Measurements from ENCODE around the gene EIF3A. TPM values are rescaled to one million over a fixed set of nuclear protein-coding genes. Genes with fewer than 3 reads are reported as not detected.

The EIF3A gene
- polyA plus RNA-seq, 1 donor from 2014 or later = 38.6 TPM

DNA sequence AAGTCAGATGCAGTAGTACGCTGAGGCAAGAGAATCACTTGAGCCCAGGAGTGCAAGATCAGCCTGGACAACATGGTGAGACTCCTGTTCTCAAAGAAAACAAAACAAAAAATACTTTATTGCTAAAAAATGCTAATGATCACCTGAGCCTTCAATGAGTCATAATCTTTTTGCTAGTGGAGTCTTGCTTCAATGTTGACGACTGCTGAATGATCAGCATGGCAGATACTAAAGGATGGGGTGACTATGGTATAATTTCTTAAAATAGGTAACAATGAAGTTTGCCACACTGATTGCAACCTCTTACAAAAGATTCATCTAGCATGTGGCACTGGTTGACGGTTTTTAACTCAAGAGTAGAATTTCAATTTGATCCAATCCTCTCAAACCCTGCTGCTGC is 28.8 kb downstream of the EIF3A start:
- H3K27ac ChIP-seq (ENCODE audit: low read length) = no peak overlapping the region
- H4K20me1 ChIP-seq (ENCODE audit: insufficient read depth) = no peaks in the 10 kb centered on the region
- H3K27me3 ChIP-seq (ENCODE audit: insufficient read depth, low read depth, low read length) = no peaks in the 10 kb centered on the region
- H3K79me2 ChIP-seq (replicated peaks; ENCODE audit: insufficient read depth, low read length) = peaks cover 5% of the 10 kb centered on the region
- TF ChIP-seq REST (IDR thresholded peaks at IDR 0.05; ENCODE audit: borderline replicate concordance) (no peak), SMC3 (conservative IDR thresholded peaks at IDR 0.05; ENCODE audit: poor library complexity) (no peak), EZH2 (IDR thresholded peaks at IDR 0.05; ENCODE audit: borderline replicate concordance, insufficient read depth, low read length, poor library complexity, severe bottlenecking) (no peak), TAF1 (IDR thresholded peaks at IDR 0.05; ENCODE audit: low read depth) (no peak), RAD21 (conservative IDR thresholded peaks at IDR 0.05) (no peak), MXI1 (conservative IDR thresholded peaks at IDR 0.05; ENCODE audit: poor library complexity, severe bottlenecking) (no peak), CTCF (IDR thresholded peaks at IDR 0.05; ENCODE audit: poor library complexity, severe bottlenecking) (no peak), EP300 (conservative IDR thresholded peaks at IDR 0.05; ENCODE audit: poor library complexity, severe bottlenecking) (no peak), POLR2AphosphoS5 (IDR thresholded peaks at IDR 0.05) (no peak)
- no peaks in the 10 kb centered on the region for H3K9me2 ChIP-seq (ENCODE audit: insufficient read depth, low read length)
- H3K4me3 ChIP-seq (ENCODE audit: low read length) = no peak overlapping the region
- peaks cover 13% of the 10 kb centered on the region for H3K36me3 ChIP-seq (ENCODE audit: insufficient read depth, low read length)
- H2AFZ ChIP-seq (ENCODE audit: low read depth, low read length) = no peak overlapping the region
- H3K4me2 ChIP-seq (ENCODE audit: low read length) = no peak overlapping the region
- H3K9me3 ChIP-seq (ENCODE audit: low read length) = no peaks in the 10 kb centered on the region
- no peaks in the 10 kb centered on the region for H3F3A ChIP-seq (ENCODE audit: insufficient read depth, low read length, poor library complexity, severe bottlenecking)
- no peak overlapping the region for H3K9ac ChIP-seq (ENCODE audit: low read length)

GRCh38 chr10:119049777-119050176 is 30.8 kb downstream of the EIF3A start:
- Histone ChIP-seq H3K9me3 (ENCODE audit: low read length) (no peaks in the 10 kb centered on the region), H3K4me3 (ENCODE audit: low read length) (no peak overlapping the region), H3K36me3 (ENCODE audit: insufficient read depth, low read length) (peaks cover 4% of the 10 kb centered on the region), H2AFZ (ENCODE audit: low read depth, low read length) (no peak overlapping the region), H4K20me1 (ENCODE audit: insufficient read depth) (no peaks in the 10 kb centered on the region), H3K27me3 (ENCODE audit: insufficient read depth, low read depth, low read length) (no peaks in the 10 kb centered on the region), H3K9me2 (ENCODE audit: insufficient read depth, low read length) (no peaks in the 10 kb centered on the region), H3K9ac (ENCODE audit: low read length) (no peak overlapping the region), H3K27ac (ENCODE audit: low read length) (no peak overlapping the region), H3F3A (ENCODE audit: insufficient read depth, low read length, poor library complexity, severe bottlenecking) (no peaks in the 10 kb centered on the region), H3K4me2 (ENCODE audit: low read length) (no peak overlapping the region), H3K79me2 (replicated peaks; ENCODE audit: insufficient read depth, low read length) (peaks cover 5% of the 10 kb centered on the region)
- TF ChIP-seq EZH2 (IDR thresholded peaks at IDR 0.05; ENCODE audit: borderline replicate concordance, insufficient read depth, low read length, poor library complexity, severe bottlenecking) (no peak), TAF1 (IDR thresholded peaks at IDR 0.05; ENCODE audit: low read depth) (no peak), CTCF (IDR thresholded peaks at IDR 0.05; ENCODE audit: poor library complexity, severe bottlenecking) (no peak), EP300 (conservative IDR thresholded peaks at IDR 0.05; ENCODE audit: poor library complexity, severe bottlenecking) (no peak), POLR2AphosphoS5 (IDR thresholded peaks at IDR 0.05) (no peak), REST (IDR thresholded peaks at IDR 0.05; ENCODE audit: borderline replicate concordance) (no peak)
